Measurements from ENCODE around the gene PLPPR1. TPM values are rescaled to one million over a fixed set of nuclear protein-coding genes. Genes with fewer than 3 reads are reported as not detected.

Gene PLPPR1
- polyA plus RNA-seq, 1 donor from 2014 or later: 157 TPM

- H2AFZ ChIP-seq (ENCODE audit: low read depth, low read length): no peak overlapping the region
Observed at GRCh38 chr9:101197026-101197425, 168.5 kb downstream of the PLPPR1 start.

GRCh38 chr9:101200852-101201251 is 172.3 kb downstream of the PLPPR1 start:
- Histone ChIP-seq H3K9me3 (ENCODE audit: low read length) (no peaks in the 10 kb centered on the region), H3K4me3 (ENCODE audit: low read length) (no peak overlapping the region), H3K79me2 (replicated peaks; ENCODE audit: insufficient read depth, low read length) (no peaks in the 10 kb centered on the region), H2AFZ (ENCODE audit: low read depth, low read length) (no peak overlapping the region), H3K4me2 (ENCODE audit: low read length) (no peak overlapping the region), H3F3A (ENCODE audit: insufficient read depth, low read length, poor library complexity, severe bottlenecking) (no peaks in the 10 kb centered on the region), H3K27ac (ENCODE audit: low read length) (no peak overlapping the region), H4K20me1 (ENCODE audit: insufficient read depth) (no peaks in the 10 kb centered on the region), H3K9me2 (ENCODE audit: insufficient read depth, low read length) (no peaks in the 10 kb centered on the region), H3K9ac (ENCODE audit: low read length) (no peak overlapping the region), H3K36me3 (ENCODE audit: insufficient read depth, low read length) (no peaks in the 10 kb centered on the region), H3K27me3 (ENCODE audit: insufficient read depth, low read depth, low read length) (no peaks in the 10 kb centered on the region)
- no peak for TF ChIP-seq RAD21 (conservative IDR thresholded peaks at IDR 0.05)
- TF ChIP-seq REST (IDR thresholded peaks at IDR 0.05; ENCODE audit: borderline replicate concordance): no peak
- TF ChIP-seq EP300 (conservative IDR thresholded peaks at IDR 0.05; ENCODE audit: poor library complexity, severe bottlenecking): no peak
- TF ChIP-seq POLR2AphosphoS5 (IDR thresholded peaks at IDR 0.05): no peak
- TF ChIP-seq SMC3 (conservative IDR thresholded peaks at IDR 0.05; ENCODE audit: poor library complexity): no peak
- no peak for TF ChIP-seq MXI1 (conservative IDR thresholded peaks at IDR 0.05; ENCODE audit: poor library complexity, severe bottlenecking)
- no peak for TF ChIP-seq TAF1 (IDR thresholded peaks at IDR 0.05; ENCODE audit: low read depth)
- no peak for TF ChIP-seq EZH2 (IDR thresholded peaks at IDR 0.05; ENCODE audit: borderline replicate concordance, insufficient read depth, low read length, poor library complexity, severe bottlenecking)
- no peak for TF ChIP-seq CTCF (IDR thresholded peaks at IDR 0.05; ENCODE audit: poor library complexity, severe bottlenecking)

More at GRCh38 chr9:101197026-101197425, 168.5 kb downstream of the PLPPR1 start:
- Histone ChIP-seq H3K9ac (ENCODE audit: low read length) (no peak overlapping the region), H3K27me3 (ENCODE audit: insufficient read depth, low read depth, low read length) (no peaks in the 10 kb centered on the region), H3K9me2 (ENCODE audit: insufficient read depth, low read length) (no peaks in the 10 kb centered on the region), H4K20me1 (ENCODE audit: insufficient read depth) (no peaks in the 10 kb centered on the region), H3K27ac (ENCODE audit: low read length) (no peak overlapping the region), H3K79me2 (replicated peaks; ENCODE audit: insufficient read depth, low read length) (no peaks in the 10 kb centered on the region), H3K4me2 (ENCODE audit: low read length) (no peak overlapping the region), H3F3A (ENCODE audit: insufficient read depth, low read length, poor library complexity, severe bottlenecking) (no peaks in the 10 kb centered on the region), H3K4me3 (ENCODE audit: low read length) (no peak overlapping the region), H3K9me3 (ENCODE audit: low read length) (no peaks in the 10 kb centered on the region), H3K36me3 (ENCODE audit: insufficient read depth, low read length) (no peaks in the 10 kb centered on the region)
- TF ChIP-seq EP300 (conservative IDR thresholded peaks at IDR 0.05; ENCODE audit: poor library complexity, severe bottlenecking): no peak
- TF ChIP-seq TAF1 (IDR thresholded peaks at IDR 0.05; ENCODE audit: low read depth): no peak

- H3K27me3 ChIP-seq (ENCODE audit: insufficient read depth, low read depth, low read length): no peaks in the 10 kb centered on the region
- H3K79me2 ChIP-seq (replicated peaks; ENCODE audit: insufficient read depth, low read length): no peaks in the 10 kb centered on the region
- H3K4me2 ChIP-seq (ENCODE audit: low read length): no peak overlapping the region
- H2AFZ ChIP-seq (ENCODE audit: low read depth, low read length): no peak overlapping the region
- no peaks in the 10 kb centered on the region for H4K20me1 ChIP-seq (ENCODE audit: insufficient read depth)
- no peaks in the 10 kb centered on the region for H3K36me3 ChIP-seq (ENCODE audit: insufficient read depth, low read length)
- no peaks in the 10 kb centered on the region for H3F3A ChIP-seq (ENCODE audit: insufficient read depth, low read length, poor library complexity, severe bottlenecking)
- no peak overlapping the region for H3K27ac ChIP-seq (ENCODE audit: low read length)
- H3K9me3 ChIP-seq (ENCODE audit: low read length): no peaks in the 10 kb centered on the region
- H3K4me3 ChIP-seq (ENCODE audit: low read length): no peak overlapping the region
- no peak overlapping the region for H3K9ac ChIP-seq (ENCODE audit: low read length)
- TF ChIP-seq TAF1 (IDR thresholded peaks at IDR 0.05; ENCODE audit: low read depth): no peak
- no peak for TF ChIP-seq POLR2AphosphoS5 (IDR thresholded peaks at IDR 0.05)
- no peak for TF ChIP-seq EZH2 (IDR thresholded peaks at IDR 0.05; ENCODE audit: borderline replicate concordance, insufficient read depth, low read length, poor library complexity, severe bottlenecking)
- TF ChIP-seq MXI1 (conservative IDR thresholded peaks at IDR 0.05; ENCODE audit: poor library complexity, severe bottlenecking): no peak
- no peak for TF ChIP-seq CTCF (IDR thresholded peaks at IDR 0.05; ENCODE audit: poor library complexity, severe bottlenecking)
- no peak for TF ChIP-seq RAD21 (conservative IDR thresholded peaks at IDR 0.05)
- no peak for TF ChIP-seq REST (IDR thresholded peaks at IDR 0.05; ENCODE audit: borderline replicate concordance)
- no peak for TF ChIP-seq EP300 (conservative IDR thresholded peaks at IDR 0.05; ENCODE audit: poor library complexity, severe bottlenecking)
- no peaks in the 10 kb centered on the region for H3K9me2 ChIP-seq (ENCODE audit: insufficient read depth, low read length)
Observed at GRCh38 chr9:101201630-101202029, 173.1 kb downstream of the PLPPR1 start.

Data from neural cell (in vitro differentiated cells).